ENCODE results near the gene ATP7B.

DNA sequence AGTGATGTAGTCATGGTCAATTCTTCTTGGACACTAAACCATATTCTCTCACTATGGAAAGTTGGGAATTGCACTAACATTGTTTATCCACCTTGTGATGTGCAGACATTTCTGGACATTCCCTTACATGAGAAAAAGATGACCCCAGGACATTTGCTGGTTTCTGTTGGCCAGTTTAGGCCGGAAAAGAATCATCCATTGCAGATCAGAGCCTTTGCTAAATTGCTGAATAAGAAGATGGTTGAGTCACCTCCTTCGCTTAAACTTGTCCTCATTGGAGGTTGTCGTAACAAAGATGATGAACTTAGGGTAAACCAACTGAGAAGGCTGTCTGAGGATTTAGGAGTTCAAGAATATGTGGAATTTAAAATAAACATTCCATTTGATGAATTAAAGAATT, 13.2 kb upstream of the ATP7B start, which contains the start of gene UTP14C:
- TF ChIP-seq ZNF274 (IDR thresholded peaks at IDR 0.05; ENCODE audit: low read depth, low read length) (no peak), YY1 (IDR thresholded peaks at IDR 0.05; ENCODE audit: insufficient read depth, insufficient read length) (no peak), SUZ12 (IDR thresholded peaks at IDR 0.05; ENCODE audit: extremely low read depth, insufficient read depth, insufficient read length) (no peak)

Measured in NT2/D1 (cell line).